GM12874 (cell line): ENCODE measurements around the gene ZNF768.

Source experiments
- TF ChIP-seq, protein P1 (sequence below): IDR thresholded peaks from 2 replicates; pipeline ENCODE4 v1.5.1; 2011; ENCODE audit warnings: low read depth, mild to moderate bottlenecking, control low read depth, low read length, moderate library complexity; ENCODE audit not compliant: insufficient read depth

The ZNF768 gene

GRCh38 chr16:30524575-30525568 lies 1.5 kb downstream of the ZNF768 start:
- TF ChIP-seq, protein P1, sequence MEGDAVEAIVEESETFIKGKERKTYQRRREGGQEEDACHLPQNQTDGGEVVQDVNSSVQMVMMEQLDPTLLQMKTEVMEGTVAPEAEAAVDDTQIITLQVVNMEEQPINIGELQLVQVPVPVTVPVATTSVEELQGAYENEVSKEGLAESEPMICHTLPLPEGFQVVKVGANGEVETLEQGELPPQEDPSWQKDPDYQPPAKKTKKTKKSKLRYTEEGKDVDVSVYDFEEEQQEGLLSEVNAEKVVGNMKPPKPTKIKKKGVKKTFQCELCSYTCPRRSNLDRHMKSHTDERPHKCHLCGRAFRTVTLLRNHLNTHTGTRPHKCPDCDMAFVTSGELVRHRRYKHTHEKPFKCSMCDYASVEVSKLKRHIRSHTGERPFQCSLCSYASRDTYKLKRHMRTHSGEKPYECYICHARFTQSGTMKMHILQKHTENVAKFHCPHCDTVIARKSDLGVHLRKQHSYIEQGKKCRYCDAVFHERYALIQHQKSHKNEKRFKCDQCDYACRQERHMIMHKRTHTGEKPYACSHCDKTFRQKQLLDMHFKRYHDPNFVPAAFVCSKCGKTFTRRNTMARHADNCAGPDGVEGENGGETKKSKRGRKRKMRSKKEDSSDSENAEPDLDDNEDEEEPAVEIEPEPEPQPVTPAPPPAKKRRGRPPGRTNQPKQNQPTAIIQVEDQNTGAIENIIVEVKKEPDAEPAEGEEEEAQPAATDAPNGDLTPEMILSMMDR = no peak

DNA sequence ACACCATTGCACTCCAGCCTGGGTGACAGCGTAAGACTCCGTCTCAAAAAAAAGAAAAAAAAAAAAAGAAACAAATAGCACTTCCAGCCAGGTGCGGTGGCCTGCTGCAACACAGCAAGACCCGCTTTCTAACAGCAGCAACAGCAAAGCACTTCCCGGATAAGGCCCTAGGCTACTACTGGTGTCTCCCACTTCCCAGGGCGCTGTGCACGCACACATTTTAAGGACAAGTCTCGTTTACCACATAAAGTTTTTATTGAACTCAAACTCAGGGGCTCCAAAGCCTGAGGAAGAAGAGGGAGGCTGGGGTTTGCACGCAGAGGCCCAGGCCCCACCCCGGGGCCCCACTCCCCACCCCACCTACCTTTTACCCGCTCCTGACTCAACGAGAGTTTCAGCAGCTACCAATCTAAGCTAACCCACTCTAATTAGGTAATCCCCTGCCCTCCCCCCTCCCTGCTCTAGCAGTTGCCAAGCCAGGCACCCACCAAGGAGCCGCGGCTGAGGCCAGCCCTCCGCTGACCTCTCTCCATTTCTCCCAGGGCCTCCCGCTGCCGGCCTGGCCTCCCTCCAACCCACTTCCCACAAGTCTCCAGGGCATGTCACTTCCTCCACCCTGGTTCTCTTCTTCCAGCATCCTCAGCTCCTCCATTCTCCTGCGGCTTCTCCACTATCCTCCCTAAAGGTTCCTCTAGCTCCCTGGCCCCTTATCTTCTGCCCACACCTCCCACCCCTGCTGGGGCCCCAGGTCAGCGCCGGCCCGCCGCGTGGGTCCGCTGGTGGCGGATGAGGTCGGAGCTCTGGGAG lies 2.4 kb downstream of the ZNF768 start:
- TF ChIP-seq, protein P1 = no peak

- TF ChIP-seq, protein P1 = no peak
Observed at GRCh38 chr16:30521873-30522641, 4.3 kb downstream of the ZNF768 start.

DNA sequence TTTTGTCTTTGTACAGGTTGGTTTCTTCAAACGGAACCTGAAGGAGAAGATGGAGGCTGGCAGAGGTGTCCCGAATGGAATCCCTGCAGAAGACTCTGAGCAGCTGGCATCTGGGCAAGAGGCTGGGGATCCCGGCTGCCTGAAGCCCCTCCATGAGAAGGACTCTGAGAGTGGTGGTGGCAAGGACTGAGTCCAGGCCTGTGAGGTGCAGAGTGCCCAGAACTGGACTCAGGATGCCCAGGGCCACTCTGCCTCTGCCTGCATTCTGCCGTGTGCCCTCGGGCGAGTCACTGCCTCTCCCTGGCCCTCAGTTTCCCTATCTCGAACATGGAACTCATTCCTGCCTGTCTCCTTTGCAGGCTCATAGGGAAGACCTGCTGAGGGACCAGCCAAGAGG lies 4.9 kb downstream of the ZNF768 start:
- TF ChIP-seq, protein P1 = no peak

- TF ChIP-seq, protein P1 = no peak
Observed at GRCh38 chr16:30519120-30520049, 7.0 kb downstream of the ZNF768 start.

DNA sequence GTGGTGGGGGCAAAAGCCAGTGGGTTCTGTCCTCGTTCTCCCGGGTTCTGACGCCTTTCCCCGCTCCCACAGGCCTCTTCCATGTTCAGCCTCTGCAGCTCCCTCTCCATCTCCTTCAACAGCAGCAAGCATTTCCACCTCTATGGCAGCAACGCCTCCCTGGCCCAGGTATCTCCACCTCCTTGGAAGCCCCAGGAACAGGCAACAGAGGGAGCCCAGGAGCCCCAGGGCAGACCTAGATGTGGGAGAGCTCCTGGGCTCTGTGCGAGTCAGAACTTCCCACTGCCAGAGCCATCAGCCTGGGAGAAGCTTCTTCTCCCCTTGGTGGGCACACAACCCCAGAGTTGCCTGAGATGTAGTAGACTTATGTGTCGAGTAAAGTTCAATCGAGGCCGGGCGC lies 7.8 kb downstream of the ZNF768 start:
- TF ChIP-seq, protein P1 = no peak
